ENCODE results near the gene PHLPP1. TPM values are rescaled to one million over a fixed set of nuclear protein-coding genes. Genes with fewer than 3 reads are reported as not detected.

PHLPP1 gene
- total and polyA plus RNA-seq, 9 of the 15 experiments (the other 6 are each of a cell fraction or from before 2014, with no cell fraction given), result 0.56 to 9.0 (median 4.5) TPM

GRCh38 chr18:62937065-62937464 is 221.7 kb downstream of the PHLPP1 start:
- H2AFZ ChIP-seq (ENCODE audit: low read depth, low read length), result no peak overlapping the region
- POLR2A ChIA-PET, result interaction anchor here (0.6 kb wide), 1 partner anchor 23 kb away, joined by 3 read pairs; no protein-coding TSS in a partner anchor
- FAIRE-seq (no peak), ATAC-seq (no peak), DNase-seq (ENCODE audit: extremely low read depth in 1 of 4, low spot score in 3 of 4) (no peak)
- H3K4me1 ChIP-seq (replicated peaks in 1 of 2; ENCODE audit: control insufficient read depth in 2 of 2, insufficient read depth in 2 of 2, low read length in 2 of 2), result peaks cover 0 to 4% of the 10 kb centered on the region in 2 experiments; a peak in 3 of 5 replicates
- TF ChIP-seq, protein P1, sequence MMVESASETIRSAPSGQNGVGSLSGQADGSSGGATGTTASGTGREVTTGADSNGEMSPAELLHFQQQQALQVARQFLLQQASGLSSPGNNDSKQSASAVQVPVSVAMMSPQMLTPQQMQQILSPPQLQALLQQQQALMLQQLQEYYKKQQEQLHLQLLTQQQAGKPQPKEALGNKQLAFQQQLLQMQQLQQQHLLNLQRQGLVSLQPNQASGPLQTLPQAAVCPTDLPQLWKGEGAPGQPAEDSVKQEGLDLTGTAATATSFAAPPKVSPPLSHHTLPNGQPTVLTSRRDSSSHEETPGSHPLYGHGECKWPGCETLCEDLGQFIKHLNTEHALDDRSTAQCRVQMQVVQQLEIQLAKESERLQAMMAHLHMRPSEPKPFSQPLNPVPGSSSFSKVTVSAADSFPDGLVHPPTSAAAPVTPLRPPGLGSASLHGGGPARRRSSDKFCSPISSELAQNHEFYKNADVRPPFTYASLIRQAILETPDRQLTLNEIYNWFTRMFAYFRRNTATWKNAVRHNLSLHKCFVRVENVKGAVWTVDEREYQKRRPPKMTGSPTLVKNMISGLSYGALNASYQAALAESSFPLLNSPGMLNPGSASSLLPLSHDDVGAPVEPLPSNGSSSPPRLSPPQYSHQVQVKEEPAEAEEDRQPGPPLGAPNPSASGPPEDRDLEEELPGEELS (CRISPR knock-in tag; IDR thresholded peaks at IDR 0.05; ENCODE audit: borderline replicate concordance), result no peak
- TF ChIP-seq ARID1B (IDR thresholded peaks at IDR 0.05) (no peak), BACH1 (tag; IDR thresholded peaks at IDR 0.05) (no peak), SAP30 (IDR thresholded peaks at IDR 0.05; ENCODE audit: borderline replicate concordance, insufficient read depth, low read depth, low read length, poor library complexity, severe bottlenecking) (no peak), ZNF311 (CRISPR knock-in tag; IDR thresholded peaks at IDR 0.05) (no peak), ETV6 (IDR thresholded peaks at IDR 0.05; ENCODE audit: borderline replicate concordance in 1 of 2, low read depth in 2 of 2, low read length in 1 of 2) (no peak), ETV6 (CRISPR knock-in tag; IDR thresholded peaks at IDR 0.05; ENCODE audit: borderline replicate concordance) (no peak), MBD2 (IDR thresholded peaks at IDR 0.05; ENCODE audit: borderline replicate concordance, low read depth) (no peak), CBX5 (IDR thresholded peaks at IDR 0.05; ENCODE audit: borderline replicate concordance, low read depth) (no peak), PPARD (CRISPR knock-in tag; IDR thresholded peaks at IDR 0.05) (no peak), SMAD4 (CRISPR knock-in tag; conservative IDR thresholded peaks at IDR 0.05) (no peak)
- TF ChIP-seq, protein P2, sequence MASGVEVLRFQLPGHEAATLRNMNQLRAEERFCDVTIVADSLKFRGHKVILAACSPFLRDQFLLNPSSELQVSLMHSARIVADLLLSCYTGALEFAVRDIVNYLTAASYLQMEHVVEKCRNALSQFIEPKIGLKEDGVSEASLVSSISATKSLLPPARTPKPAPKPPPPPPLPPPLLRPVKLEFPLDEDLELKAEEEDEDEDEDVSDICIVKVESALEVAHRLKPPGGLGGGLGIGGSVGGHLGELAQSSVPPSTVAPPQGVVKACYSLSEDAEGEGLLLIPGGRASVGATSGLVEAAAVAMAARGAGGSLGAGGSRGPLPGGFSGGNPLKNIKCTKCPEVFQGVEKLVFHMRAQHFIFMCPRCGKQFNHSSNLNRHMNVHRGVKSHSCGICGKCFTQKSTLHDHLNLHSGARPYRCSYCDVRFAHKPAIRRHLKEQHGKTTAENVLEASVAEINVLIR (CRISPR knock-in tag; IDR thresholded peaks at IDR 0.05), result no peak
- TF ChIP-seq, protein P3, sequence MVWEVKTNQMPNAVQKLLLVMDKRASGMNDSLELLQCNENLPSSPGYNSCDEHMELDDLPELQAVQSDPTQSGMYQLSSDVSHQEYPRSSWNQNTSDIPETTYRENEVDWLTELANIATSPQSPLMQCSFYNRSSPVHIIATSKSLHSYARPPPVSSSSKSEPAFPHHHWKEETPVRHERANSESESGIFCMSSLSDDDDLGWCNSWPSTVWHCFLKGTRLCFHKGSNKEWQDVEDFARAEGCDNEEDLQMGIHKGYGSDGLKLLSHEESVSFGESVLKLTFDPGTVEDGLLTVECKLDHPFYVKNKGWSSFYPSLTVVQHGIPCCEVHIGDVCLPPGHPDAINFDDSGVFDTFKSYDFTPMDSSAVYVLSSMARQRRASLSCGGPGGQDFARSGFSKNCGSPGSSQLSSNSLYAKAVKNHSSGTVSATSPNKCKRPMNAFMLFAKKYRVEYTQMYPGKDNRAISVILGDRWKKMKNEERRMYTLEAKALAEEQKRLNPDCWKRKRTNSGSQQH (CRISPR knock-in tag; IDR thresholded peaks at IDR 0.05), result no peak
- TF ChIP-seq, protein P4, sequence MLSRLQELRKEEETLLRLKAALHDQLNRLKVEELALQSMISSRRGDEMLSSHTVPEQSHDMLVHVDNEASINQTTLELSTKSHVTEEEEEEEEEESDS (CRISPR knock-in tag; IDR thresholded peaks at IDR 0.05), result no peak
- no peaks in the 10 kb centered on the region for H3K79me2 ChIP-seq (ENCODE audit: control insufficient read depth, insufficient read depth, low read length)
- WGBS (ENCODE audit: insufficient coverage, low coverage, missing lambda C conversion rate), result 88% methylated on average over 1 of the region's 2 CpGs
- no peak overlapping the region for H3K4me3 ChIP-seq
- no peaks in the 10 kb centered on the region for H4K20me1 ChIP-seq (replicated peaks; ENCODE audit: control insufficient read depth, insufficient read depth, low read length)
- no peaks in the 10 kb centered on the region for H3K27me3 ChIP-seq (ENCODE audit: control insufficient read depth in 2 of 2, insufficient read depth in 2 of 2, low read length in 2 of 2)
- in situ Hi-C loops (cut with MboI), result no loop called here
- no peak overlapping the region for H3K9ac ChIP-seq (ENCODE audit: insufficient read depth in 1 of 2, low read depth in 2 of 2, low read length in 2 of 2)
- H3K9me3 ChIP-seq (replicated peaks; ENCODE audit: control insufficient read depth, insufficient read depth, low read depth, low read length), result no peaks in the 10 kb centered on the region
- H3K4me2 ChIP-seq (ENCODE audit: insufficient read depth, low read length), result no peak overlapping the region
- H3K36me3 ChIP-seq (ENCODE audit: control insufficient read depth, insufficient read depth, low read length), result no peaks in the 10 kb centered on the region
- no peaks in the 10 kb centered on the region for H3K9me1 ChIP-seq (ENCODE audit: control insufficient read depth, insufficient read depth, low read length)
- no TSS peak for BruUV-seq (replicated peaks)
- CTCF ChIA-PET (ENCODE audit: low intra/inter-chr PET ratio), result no interaction called here
- intact Hi-C loops (cut with micrococcal nuclease), result loop anchor here (5.0 kb wide), 1 partner anchor 220 kb away; the partner anchor contains the start of gene PHLPP1
- H3K27ac ChIP-seq (ENCODE audit: extremely low read depth, low read depth, low read length), result no peak overlapping the region
